Panc1 (cell line): Measurements from ENCODE around the gene INHBB.

Experiments
- CTCF ChIP-seq: fragments of 450-650 bp; IDR thresholded peaks from 2 replicates; pipeline ENCODE4 v1.5.1; 2017; ENCODE audit warnings: mild to moderate bottlenecking
- POLR2AphosphoS5 ChIP-seq: IDR thresholded peaks from 2 replicates; pipeline ENCODE4 v1.6.1; 2012; ENCODE audit warnings: mild to moderate bottlenecking, low read depth, low read length, moderate library complexity

- TF ChIP-seq CTCF = no peak
- no peak for TF ChIP-seq POLR2AphosphoS5
These were observed 31.1 kb upstream of the INHBB start for GRCh38 chr2:120314690-120315366.
